HL-60/S4 treated with retinoic acid at 250 ng/mL for 4 days and 3 days (cell line): ENCODE measurements around the gene ENC1.

Experiments
- in situ Hi-C: fragments of 300-500 bp; cut with MboI; formaldehyde crosslinking; loops from 2 replicates; pipeline ENCODE4 v1.7.0; 2022; ENCODE audit warnings: low sequenced_read_pairs

Gene ENC1

DNA sequence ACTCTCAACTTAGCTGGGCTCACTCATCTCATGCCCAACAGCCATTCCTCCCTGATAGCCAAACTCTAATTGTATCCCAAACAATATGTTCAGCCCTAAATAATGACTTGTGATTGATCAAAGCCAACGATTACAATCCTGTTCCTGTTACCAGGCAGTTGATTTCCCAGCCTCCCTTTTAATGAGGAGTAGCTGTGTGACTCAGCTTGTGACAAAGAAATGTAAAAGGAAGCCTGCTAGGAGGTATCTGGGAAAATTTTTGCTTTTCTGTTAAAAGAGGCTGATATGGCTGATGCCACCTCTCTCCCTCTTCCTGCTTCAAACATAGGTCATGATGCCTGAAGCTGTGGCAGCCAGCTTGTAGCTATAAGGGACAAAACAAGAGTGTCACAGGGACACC, 19.6 kb upstream of the ENC1 start:
- in situ Hi-C loops: no loop called here

DNA sequence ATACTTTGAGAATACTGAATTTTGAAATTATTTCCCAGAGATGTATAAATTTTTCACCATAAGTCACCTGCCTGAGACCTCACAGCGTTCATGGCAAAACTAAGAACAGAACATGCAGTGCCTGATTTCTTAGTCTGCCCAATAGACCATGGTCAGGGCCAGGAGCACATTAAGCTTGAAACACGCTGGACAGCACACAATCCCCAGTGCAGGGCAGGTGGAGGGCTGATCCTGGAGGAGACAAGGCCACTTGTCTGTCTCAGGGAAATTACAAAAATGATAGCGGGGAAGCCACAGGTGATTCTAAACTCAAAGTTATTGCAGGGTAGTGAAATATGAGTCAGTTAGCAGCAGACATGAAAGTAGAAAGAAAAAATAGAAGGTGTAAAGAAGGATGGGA, 18.6 kb upstream of the ENC1 start:
- in situ Hi-C loops: no loop called here

DNA sequence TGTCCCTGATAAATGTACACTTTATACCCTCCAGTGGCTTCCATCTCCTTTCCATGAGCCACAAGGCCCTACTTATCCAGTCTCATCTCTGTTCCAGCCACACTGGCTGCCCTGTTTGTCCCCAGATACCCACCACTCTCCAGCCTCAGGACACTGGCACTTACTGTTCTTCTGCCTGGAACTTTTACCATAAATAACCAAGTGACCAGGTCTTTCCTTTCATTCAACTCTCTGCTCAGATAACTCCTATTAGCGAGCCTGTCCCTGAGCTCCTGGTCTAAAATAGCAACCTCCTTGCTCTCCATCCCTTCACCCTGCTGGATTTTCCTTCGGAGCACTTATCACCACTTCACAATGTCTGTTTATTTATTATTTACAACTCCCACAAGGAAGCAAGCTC, 16.6 kb upstream of the ENC1 start:
- in situ Hi-C loops: no loop called here

DNA sequence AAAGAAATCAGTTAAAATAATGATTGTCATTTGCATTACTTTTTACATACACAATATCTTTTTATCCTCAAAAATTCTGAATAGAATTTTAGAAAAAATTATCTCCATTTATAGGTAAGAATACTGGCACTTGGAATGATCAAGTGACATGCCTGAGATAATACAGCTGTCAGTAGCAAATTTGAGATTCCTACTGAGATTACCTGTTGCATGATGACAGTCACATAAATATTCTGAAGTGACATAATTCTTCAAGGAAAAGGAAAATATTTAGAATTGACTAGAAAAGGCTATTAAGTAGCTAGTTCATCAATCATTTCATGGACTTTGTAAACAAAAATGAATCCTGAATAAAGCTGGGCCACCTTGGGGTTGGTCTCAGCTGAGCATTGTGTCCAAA, 15.2 kb upstream of the ENC1 start:
- in situ Hi-C loops: no loop called here

DNA sequence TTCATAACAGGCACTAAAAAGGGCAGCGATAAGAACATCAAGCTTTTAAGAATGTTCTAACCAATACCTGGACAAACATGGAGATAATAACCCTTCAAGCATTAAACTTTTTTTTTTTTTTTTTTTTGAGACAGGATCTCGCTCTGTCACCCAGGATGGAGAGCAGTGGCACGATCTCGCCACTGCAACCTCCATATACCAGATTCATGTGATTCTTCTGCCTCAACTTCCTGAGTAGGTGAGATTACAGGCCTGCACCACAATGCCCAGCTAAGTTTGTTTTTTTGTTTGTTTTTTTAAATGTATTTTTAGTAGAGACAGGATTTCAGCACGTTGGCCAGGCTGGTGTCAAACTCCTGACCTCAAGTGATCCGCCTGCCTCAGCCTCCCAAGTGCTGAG, 14.7 kb upstream of the ENC1 start:
- in situ Hi-C loops: no loop called here

DNA sequence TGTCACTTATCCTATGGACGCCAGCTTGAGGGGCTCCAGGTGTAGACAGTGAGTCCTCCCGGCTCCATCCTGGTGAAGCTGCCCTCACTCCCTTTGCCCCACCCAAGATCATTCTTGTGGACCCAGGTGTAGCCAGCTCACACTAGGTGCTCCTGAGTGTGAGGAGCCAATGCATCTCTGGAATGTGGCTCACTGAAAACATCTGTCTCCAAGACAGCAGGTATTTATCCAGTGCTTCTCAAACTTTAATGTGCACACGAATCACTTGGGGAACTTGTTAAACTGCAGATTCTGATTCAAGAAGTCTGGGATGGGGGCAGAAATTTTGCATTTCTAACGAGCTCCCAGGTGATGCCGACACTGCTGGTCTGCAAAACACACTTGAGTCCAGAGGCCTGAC, 13.5 kb upstream of the ENC1 start:
- in situ Hi-C loops: no loop called here

DNA sequence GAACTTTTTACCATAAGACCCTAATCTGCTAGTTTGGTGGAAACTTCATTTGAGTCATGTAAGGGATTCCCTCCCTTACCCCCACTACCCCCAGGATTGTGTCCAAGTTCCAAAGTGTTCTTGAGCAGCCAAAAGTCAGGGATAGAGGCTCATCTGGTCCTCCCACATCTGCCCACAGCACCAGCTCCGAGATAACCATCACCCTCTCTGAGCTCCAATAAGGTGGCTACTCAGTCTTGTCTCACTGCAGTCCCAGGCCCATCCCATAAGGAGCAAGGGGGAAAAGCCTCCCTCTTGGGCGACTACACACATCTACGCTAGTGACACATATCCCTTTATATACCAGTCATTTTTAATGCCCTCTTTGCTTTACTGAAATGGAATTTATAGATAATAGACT, 12.0 kb upstream of the ENC1 start:
- in situ Hi-C loops: no loop called here

DNA sequence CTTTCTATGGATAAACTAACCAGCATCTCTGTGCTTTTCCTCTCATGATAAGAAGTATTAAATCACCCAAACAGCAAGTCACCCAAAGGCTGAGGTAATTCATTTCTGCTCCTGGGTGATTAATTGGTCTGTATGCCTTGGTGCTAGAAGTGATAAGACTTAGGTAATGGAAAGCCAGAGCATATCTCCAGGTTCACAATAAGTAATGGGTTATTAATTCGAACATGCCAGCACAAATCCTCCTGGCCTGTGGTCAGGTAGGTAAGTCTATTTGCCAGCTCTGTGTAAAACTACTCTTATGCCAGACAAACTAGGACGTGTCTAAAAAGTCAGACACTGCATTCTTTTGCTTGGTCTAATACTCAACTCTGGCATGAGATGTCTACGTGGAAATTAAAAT, 11.2 kb upstream of the ENC1 start:
- in situ Hi-C loops: no loop called here

DNA sequence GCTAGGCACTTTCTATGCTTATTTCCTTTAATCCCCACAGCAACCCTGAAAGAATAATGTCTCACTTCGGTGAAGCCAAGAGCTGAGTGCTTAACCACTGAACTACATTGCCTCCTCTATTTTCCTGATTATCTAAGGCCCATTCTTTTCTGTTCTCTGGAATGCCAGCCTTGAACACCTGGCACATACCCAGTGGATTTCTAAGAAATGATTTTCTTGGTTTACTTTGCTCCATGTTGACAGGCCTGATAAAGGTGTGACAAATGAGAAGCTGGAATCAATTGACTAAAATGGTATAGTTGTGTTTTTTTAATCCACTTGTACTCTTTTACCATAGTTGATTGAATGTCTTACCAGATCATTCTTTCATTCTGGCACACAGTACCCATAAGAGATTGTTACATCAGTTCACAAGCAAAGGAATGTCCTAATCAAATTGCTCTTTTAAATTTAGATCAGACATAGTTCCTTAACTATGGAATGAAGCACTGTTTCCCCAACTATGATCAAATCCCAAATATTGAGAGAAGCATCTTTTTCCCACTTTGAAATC, 9.0 kb upstream of the ENC1 start:
- in situ Hi-C loops: loop anchor here (10.0 kb wide), 1 partner anchor 755 kb away; no protein-coding TSS in a partner anchor

DNA sequence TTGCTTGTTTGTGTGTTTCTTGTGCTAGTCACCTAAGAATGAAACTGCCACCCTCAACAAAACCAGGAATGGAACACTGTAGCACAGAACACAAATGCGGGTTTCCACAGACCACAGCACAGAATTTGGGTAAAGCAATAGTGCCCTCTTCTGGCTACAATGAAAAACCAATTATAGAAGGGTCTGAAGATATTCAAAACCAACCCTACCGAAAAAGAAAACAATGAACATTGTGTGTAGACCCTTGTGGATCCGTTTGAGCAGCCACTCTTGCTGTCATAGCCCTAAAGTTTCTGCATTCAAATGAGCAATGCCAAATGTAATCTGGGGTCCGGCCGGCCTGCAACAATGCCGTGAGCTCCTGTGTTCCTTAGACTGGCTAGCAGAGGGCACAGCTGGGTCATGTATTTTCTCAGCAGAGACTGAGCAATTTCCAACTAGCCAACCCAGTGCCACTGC, 8.3 kb upstream of the ENC1 start:
- in situ Hi-C loops: loop anchor here (10.0 kb wide), 1 partner anchor 754 kb away; no protein-coding TSS in a partner anchor

DNA sequence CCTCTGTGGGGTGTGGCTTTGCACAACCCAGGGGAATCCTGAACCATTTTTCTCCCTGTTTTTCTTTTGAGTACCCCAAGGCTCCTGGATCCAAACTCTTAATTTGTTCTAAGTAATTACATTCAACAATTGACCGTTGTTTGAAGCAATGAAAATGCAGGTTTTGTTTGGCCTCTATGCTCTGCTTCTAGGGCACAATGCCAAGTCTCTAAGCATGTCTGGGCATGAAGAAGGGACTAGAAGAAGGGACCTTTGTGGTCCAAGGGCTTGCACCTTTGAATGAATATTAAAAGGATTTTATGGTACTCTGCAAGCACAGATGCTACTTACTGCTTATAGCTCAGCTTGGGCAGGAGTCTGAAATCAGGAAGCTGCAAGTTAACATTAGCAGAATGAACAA, 6.6 kb upstream of the ENC1 start:
- in situ Hi-C loops: loop anchor here (10.0 kb wide), 1 partner anchor 752 kb away; no protein-coding TSS in a partner anchor

DNA sequence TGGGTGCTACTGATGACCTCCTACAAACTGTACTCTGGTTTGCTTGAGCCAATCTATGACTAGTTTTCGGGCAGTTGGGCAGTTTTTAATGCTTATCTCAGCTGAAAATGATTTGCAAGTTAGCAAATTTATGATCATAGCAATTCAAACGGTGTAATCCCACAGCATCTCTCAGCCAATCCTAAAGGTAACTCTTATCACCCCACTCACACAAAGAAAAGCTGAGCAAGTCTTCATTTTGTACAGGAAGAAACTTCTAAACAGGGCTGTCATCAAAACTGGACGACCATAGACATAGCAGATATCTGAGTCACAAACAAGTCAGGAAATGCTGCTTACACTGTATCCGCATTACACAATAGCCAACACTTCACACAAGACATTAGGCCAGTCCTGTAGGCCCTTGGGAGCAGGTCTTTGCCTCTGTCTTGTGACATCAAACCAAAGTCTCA, 2.6 kb upstream of the ENC1 start:
- in situ Hi-C loops: loop anchor here (10.0 kb wide), 1 partner anchor 748 kb away; no protein-coding TSS in a partner anchor

DNA sequence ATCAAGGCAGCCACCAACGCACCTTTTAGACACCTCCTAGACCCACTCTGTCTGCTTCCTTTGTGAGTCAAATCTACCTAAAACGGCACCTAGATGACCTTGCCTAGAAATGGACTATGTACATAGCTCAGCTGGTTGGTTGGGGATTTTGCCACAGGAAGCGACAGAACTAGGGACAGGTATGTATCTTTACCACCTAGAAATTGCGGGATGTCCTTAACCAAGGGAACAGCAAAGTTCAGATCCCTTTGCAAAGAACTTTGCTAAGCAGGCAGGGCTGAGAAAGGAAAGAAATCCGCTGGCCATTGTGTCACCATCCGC, 2.0 kb upstream of the ENC1 start:
- in situ Hi-C loops: loop anchor here (10.0 kb wide), 1 partner anchor 748 kb away; no protein-coding TSS in a partner anchor

DNA sequence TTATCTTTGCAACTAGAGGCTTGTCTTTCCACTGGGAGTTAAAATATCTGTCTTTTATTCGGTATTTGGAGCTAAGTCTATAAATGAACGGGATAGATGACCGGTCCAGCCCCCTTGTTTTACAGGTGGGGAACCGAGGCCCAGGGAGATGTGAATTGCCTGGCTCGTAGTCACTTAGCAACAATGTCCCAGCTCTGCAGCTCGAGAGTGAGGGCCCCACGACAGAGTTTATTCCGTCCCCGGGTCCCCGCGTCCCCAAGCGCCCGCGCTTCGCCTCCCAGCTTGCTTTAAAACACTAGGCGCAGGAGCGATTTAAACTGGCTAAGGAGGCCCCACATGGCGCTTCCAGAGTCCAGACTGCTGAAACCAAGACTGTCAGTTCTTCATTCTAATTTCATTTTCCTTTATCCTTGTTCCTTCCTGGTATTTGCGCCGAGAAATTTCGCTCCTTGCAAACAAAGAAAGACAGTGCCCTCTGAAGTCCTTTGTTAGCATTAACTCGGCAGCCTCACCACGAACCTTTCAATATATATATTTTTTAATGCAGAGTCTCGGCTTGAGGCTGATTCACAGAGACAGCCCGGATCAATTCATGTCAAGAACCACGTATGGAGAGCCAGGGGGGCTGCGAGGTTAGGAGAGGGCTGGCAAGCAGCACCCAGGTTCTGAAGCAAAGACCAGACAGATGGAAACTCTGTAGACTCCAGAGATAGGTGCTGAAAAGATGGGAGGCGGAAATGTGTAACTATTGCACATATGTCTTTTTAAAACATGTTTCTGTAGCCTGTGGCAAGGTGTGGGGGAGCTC, 1.4 kb upstream of the ENC1 start:
- in situ Hi-C loops: loop anchor here (10.0 kb wide), 1 partner anchor 747 kb away; no protein-coding TSS in a partner anchor

DNA sequence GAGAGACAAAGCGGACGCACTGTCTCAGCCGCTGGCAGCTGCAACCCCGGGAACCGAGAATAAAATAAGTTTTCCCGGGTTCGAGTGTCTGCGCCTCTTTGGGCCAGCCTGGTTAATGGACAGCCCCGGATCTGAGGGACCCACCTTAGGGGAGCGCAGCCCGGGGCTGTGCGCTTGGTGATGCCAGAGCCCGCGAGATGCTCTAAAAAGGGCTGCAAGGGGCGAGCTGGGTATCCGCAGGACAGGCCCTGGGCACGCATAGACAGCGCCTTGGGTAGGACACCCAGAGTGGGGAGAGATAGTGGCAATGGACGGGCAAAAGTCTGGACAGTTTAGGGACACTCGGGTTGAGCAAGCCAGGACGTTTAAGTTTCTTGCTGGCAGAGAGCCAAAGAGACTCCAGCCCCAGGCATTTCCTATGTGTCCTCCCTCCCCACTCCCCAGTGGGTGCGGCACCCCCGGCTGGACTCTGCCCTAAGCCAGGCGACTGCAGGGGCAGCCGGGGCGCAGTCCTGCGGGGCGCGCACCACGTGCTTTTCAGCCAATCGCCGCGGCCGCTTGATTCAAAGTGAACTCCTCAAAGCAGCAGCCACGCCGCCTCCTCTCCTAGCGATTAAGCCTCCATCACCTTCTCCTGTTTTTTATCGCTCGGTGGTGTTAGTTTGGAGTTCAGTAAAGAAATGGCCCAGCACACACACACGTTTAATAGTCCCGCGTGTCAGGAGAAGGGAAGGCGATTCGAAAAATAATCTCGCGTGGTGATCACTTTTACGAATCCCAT, 616 bp upstream of the ENC1 start:
- in situ Hi-C loops: loop anchor here (10.0 kb wide), 1 partner anchor 746 kb away; no protein-coding TSS in a partner anchor

DNA sequence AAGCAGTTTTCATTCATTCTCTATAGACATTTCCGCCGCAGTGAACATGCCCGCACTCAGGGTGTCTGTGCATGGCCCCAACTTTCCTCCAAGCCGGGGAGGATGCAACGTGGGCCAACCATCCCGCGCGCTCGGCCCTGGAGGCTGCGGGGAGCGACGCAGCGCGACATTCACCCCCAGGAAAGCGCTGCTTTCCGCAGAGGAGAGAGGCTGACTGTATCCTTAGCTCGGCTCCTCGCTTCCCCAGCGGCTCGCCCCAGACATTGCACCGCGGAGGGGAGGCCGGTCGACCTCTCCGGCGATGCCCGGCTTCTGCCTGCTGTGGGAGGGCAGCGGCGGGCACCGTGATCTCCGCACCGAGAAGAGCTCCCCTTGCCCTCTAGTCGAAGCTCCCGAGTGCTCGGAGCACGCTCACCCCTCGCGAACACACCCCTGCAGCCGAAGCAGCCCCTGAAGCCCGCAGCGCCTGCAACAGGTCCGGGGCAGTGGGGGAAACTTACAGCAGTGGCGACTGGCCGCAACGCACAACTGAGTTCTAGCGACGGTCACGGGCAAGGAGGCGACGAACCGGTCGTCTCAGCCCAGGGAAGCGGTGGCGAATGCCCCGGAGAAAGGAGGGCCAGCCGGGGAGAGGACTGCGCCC, 600 bp downstream of the ENC1 start:
- in situ Hi-C loops: loop anchor here (10.0 kb wide), 1 partner anchor 745 kb away; no protein-coding TSS in a partner anchor

DNA sequence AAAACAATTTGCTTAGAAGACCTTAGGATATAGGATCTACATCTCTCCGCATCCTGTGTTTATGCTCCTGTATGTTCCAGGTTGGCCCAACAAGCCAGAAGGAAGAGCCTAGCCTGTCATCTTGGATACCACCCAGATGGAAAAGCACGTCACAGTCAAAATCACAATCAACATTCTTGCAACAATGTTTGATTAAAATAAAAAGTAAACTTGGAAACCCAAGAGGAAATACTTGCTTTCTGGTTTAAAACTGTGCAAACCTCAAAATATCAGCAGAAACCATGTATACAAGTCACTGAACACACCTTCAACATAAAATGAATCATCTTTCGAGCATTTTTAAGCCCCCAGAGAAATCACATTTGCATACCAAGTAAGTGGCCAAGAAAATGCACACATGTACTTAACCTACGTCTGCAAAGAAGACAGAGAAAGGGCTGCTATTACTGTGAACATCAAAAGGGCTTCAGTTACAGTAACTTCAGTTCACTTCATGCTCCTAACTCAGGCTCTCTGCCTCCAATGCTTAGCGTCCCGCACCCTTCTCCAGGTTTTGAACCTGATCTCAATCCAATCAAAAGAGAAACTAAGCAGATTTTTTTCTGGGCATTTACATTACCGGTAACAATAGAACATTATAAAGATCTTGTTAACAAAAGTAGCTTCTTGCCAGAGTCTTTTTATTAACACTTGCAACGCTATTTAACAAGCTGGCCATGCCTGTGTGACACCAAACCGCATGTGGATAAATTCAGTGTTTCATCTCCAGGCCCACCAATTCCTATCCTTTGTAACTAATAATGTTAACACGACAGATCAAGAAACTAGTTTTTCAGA, 1.3 kb downstream of the ENC1 start:
- in situ Hi-C loops: no loop called here

DNA sequence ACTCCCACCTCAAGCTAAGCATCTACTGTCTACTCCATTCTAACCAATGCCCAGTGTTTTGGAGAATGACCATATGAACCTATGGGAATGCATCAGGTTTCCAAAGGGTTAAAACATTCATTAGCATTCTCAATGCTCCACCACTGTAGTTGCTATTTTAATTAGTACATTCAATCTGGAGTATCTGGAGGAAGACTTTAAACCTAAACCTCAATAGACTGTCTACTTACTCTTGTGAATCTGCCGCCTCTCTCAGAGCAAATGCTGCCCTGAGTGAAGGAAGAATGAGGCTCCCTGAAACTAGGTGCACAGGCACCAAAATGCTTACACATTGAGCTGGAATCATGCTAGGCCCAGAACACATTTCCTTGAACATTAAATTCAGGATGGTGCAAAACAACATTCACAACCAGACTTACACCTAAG, 2.0 kb downstream of the ENC1 start:
- in situ Hi-C loops: no loop called here

DNA sequence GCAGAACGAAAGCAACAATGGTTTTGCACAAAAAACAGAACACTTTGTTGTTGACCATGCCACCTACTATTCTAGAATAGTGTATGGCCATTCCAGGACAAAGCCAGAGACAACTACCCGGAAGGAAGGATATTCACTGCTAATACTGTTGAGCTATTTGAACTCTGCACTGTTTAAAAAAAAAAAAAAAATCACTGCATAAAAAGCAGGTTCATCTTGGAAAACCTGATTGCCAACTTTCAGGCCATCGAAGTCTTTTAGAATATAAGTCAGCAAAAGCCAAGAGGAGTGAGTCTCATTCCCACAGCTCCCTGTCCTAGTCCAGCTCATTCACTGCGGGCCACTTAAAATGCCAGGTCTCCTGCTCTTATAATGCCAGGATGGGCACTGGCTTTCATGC, 4.0 kb downstream of the ENC1 start:
- in situ Hi-C loops: no loop called here

DNA sequence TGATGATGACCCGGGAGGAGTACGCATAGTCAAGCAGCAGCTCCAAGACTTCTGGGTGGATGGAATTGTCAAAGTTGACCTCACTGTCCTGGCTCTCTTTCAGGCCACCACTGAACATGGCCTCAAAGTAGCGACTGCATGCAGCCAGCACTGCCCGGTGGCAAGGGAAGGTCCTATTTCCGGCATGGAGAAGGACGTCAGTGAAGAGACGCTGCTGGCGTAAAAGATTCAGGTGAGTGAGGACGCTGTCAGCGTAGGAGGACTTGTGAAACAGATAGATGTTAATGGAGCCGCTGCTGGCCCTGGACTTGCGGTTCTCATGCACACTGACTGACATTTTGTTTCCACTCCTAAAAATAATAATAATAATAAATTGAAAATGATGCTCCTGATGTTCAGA, 4.4 kb downstream of the ENC1 start:
- in situ Hi-C loops: no loop called here
